Measurements from ENCODE around the gene IFNB1. TPM values are rescaled to one million over a fixed set of nuclear protein-coding genes. Genes with fewer than 3 reads are reported as not detected.

Gene IFNB1
- total RNA-seq, 4 donors from 2014 or later = not detected

DNA sequence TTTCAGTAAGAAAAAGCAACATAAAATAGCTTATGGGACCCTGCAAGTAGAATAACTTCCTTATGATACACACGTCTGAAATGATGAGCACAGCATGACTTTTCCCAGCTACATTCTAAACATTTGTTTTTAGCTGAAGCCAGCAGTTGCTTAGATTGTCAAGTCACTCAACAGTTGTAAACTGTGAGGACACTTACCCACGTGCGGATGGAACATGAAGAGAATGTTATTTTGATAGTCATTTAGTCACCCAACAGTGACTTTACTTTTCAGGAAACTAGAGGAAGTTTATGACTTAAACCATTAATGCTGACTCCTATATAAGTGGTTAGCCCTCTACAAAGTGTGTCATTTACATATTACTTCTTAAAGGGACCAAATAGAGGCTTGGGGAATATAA, 49.3 kb downstream of the IFNB1 start:
- Histone ChIP-seq H3K4me1 (peaks cover 3 to 52% (median 5%) of the 10 kb centered on the region in 3 donors), H3K9me3 (no peaks in the 10 kb centered on the region), H3K36me3 (peaks cover 0 to 10% of the 10 kb centered on the region in 2 donors), H3K4me3 (no peak overlapping the region), H3K27ac (peak overlapping the region in 3 of 4 donors; percentile 27 to 90 (median 39)), H3K27me3 (no peaks in the 10 kb centered on the region)
- 10 to 37% methylated on average over 3 of the region's 3 CpGs for WGBS, 2 donors (ENCODE audit: low coverage in 1 of 2)
- ATAC-seq = no peak
- TF ChIP-seq EP300 (IDR thresholded peaks at IDR 0.05) (no peak), POLR2A (IDR thresholded peaks at IDR 0.05) (no peak), POLR2AphosphoS5 (IDR thresholded peaks at IDR 0.05) (no peak)
- TF ChIP-seq, protein P1, sequence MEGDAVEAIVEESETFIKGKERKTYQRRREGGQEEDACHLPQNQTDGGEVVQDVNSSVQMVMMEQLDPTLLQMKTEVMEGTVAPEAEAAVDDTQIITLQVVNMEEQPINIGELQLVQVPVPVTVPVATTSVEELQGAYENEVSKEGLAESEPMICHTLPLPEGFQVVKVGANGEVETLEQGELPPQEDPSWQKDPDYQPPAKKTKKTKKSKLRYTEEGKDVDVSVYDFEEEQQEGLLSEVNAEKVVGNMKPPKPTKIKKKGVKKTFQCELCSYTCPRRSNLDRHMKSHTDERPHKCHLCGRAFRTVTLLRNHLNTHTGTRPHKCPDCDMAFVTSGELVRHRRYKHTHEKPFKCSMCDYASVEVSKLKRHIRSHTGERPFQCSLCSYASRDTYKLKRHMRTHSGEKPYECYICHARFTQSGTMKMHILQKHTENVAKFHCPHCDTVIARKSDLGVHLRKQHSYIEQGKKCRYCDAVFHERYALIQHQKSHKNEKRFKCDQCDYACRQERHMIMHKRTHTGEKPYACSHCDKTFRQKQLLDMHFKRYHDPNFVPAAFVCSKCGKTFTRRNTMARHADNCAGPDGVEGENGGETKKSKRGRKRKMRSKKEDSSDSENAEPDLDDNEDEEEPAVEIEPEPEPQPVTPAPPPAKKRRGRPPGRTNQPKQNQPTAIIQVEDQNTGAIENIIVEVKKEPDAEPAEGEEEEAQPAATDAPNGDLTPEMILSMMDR (IDR thresholded peaks at IDR 0.05) = no peak

DNA sequence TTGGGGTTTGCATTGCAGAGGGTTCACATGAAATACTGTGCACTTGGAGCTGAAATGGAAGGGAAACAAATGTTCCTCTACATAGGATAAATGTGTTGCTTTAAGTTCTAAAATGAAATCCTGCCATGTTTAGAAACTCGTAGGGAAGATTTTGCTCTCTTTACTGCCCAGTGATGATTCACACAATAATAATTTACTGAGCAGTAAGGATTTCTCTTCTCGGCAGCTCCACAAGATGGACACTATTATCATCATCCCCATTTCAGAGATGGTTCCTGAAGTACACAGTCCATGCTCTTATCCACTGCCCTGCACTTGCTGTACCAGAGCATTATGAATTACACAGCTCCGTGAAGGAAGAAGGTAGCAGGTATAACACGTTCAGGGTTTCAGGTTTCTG, 50.4 kb downstream of the IFNB1 start:
- peak overlapping the region in 3 of 4 donors; percentile 27 to 90 (median 59) for H3K27ac ChIP-seq
- H3K4me3 ChIP-seq = no peak overlapping the region

More for the DNA sequence above, 50.4 kb downstream of the IFNB1 start:
- Histone ChIP-seq H3K27me3 (no peaks in the 10 kb centered on the region), H3K4me1 (peaks cover 3 to 52% (median 5%) of the 10 kb centered on the region in 3 donors), H3K9me3 (no peaks in the 10 kb centered on the region), H3K36me3 (peaks cover 0 to 10% of the 10 kb centered on the region in 2 donors)
- TF ChIP-seq, protein P1 (IDR thresholded peaks at IDR 0.05) = no peak
- TF ChIP-seq POLR2A (IDR thresholded peaks at IDR 0.05) = no peak
- 45 to 53% methylated on average over 4 of the region's 4 CpGs for WGBS, 2 donors (ENCODE audit: low coverage in 1 of 2)
- no peak for ATAC-seq

Small RNAs within 50 kb of the gene (small RNA-seq; reads per million reads assigned to genes)
- 0 reads per million in 4 donors for gene IFNWP4

Other genes with a start within 250 kb of the IFNB1 start
- 10 to 100 TPM in 3 of 4 donors, 1 to 10 TPM in 1; 9.8 to 23.9 (median 16.9) TPM for gene HACD4, start 46.3 kb downstream of the IFNB1 start, total RNA-seq
- gene IFNW1, start 63.9 kb upstream of the IFNB1 start, total RNA-seq = not detected
- gene IFNA21, start 88.7 kb upstream of the IFNB1 start, total RNA-seq = not detected
- gene IFNA4, start 109.6 kb upstream of the IFNB1 start, total RNA-seq = not detected
- gene IFNA7, start 124.3 kb upstream of the IFNB1 start, total RNA-seq = not detected
- gene IFNA10, start 129.2 kb upstream of the IFNB1 start, total RNA-seq = not detected
- gene IFNA16, start 139.4 kb upstream of the IFNB1 start, total RNA-seq = not detected
- gene IFNA17, start 150.3 kb upstream of the IFNB1 start, total RNA-seq = not detected
- gene IFNA14, start 162.1 kb upstream of the IFNB1 start, total RNA-seq = under 1 TPM in 1 of 4 donors, not detected in 3; 0.40 TPM
- gene IFNA5, start 227.4 kb upstream of the IFNB1 start, total RNA-seq = not detected

Measured in gastroesophageal sphincter (tissue), 4 donors.